ENCODE results near the gene RHOG.
"Not testable (repeated sequence)": the region's sequence is repeated elsewhere in the genome, so short reads cannot be mapped to it uniquely, and the experiment has no call there.

Gene RHOG

DNA sequence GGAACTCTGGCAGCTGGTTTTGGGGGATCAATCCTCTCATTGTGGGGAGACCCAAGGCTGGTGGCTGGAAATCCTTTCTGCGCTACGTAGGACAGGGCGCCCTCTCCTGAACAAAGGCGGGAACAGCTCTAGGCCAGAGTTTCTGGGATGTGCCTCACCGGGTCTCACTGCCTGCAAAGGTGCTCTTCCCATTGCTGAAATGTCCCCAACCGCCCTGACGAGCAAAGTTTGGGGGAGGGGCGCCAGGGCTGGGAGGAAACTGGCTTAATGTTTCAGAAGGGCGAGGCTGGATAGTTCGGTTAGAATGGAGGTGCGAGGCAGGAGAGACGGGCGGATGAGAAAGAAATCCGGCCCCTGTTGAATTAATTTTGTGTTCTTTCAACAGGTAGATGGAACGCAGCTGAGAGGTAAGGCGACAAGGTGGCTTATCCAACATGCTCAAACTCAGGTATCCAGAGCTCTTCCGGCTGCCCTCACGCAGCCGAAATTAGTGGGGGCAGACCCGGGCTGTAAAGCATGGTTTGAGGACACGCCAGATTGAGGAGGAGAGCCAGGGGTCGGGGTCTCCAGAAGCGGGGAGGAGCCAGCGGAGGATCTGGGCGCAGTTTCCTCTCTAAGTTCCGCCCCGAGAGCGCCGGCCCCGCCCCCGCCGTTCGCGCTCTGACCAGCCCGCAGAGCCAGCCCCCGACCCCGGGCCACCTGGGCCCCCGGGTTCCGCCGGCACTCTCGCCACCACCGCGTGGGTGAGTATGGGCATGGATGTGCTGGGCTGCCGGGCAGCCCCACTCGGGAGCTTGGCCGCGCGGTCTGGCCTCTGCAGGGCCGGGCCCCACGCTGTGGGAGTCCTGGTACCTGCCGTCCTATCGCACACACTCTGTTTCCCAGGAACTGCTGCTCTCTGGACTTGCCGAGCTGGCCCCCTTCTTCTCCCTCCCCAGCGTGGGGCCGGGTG is 32.6 kb downstream of the RHOG start, which contains the start of gene PGAP2:
Gene PGAP2 (plus strand): TSS at position 652 of the 952 bp plus-strand sequence. CDS start 2,700 bp downstream, outside the sequence.
- peak; percentile 58 to 64 for DNase-seq

DNA sequence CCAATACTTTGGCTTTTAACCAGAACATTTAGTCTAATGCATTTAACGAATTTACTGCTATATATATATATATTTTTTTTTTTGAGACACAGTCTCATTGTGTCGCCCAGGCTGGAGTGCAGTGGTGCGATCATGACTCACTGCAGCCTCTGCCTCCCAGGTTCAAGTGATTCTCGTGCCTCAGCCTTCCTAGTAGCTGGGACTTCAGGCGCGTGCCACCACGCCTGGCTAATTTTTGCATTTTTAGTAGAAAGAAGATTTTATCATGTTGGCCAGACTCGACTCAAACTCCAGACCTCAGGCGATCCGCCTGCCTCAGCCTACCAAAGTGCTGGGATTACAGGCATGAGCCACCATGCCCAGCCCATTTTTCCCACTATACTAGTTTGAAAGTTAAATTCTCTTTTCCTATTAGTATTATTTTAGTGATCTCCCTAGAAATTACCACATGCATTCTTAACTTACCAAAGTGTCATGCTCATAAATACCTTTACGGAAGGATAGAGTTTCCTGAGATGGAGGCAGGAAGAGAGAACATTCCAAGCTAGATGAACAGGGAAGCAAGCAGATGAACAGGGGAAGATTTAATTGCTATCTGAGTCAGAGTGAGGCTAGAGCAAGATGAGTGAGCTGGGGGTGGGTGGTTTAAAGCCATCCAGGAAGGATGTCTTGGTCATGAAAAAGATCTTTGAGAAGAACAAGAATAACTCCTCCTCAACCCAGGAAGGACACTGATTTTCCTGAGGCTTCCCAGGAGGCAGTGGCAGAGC is 36.8 kb downstream of the RHOG start:
- no peak for DNase-seq

DNA sequence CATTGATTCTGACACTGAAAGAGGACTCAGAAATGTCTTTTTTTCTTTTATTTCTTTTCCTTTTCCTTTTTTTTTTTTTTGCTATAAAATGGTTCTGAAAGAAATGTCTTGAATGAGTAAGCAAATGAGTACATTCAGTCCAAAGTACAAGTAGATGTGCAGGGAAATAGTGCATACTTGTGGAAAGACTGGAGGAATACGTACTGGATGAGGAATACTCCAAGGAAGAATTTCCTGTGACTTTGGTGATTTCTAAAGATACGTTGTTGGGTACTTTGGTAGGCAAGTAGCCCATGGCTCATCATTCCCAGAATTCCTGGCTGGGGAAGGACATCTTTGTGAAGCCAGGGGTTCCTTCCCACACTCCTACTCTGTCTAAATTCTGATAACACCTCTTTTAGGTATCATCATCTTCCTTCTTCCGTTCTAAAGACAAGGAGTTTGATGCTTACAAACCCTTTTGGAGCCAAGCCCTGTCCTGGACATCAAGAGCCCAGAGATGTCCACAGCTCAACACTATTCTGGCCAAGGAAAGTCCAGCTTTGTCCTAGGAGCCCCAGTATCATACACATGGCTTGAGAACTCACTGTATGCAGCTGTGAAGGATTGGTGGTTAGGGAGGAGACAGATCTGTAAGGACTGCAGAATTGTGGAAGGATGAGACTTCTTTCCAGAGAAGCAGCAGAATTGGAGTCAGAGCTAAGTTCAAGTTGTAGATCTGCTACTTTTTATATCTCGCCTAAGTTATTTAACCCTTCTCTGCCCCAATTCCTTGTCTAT is 38.6 kb downstream of the RHOG start:
- DNase-seq, result no peak

DNA sequence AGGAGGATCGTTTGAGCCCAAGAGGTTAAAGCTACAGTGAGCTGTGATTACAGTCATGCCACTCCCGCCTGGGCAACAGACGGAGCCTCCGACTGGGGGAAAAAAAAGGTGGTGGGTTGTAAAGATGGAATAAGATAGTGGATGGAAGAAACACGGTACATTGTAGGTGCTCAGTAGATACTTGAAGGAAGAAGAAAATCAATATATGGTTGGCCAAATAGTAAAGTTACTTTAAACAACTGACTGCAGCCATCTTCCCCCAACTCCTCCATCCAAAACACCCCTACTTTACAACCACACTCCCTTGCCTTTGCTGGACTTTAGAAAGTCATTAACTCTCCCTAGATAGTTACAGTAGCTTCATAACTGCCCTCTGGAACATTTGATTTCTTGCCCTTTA is 40.9 kb downstream of the RHOG start:
- no peak for DNase-seq

DNA sequence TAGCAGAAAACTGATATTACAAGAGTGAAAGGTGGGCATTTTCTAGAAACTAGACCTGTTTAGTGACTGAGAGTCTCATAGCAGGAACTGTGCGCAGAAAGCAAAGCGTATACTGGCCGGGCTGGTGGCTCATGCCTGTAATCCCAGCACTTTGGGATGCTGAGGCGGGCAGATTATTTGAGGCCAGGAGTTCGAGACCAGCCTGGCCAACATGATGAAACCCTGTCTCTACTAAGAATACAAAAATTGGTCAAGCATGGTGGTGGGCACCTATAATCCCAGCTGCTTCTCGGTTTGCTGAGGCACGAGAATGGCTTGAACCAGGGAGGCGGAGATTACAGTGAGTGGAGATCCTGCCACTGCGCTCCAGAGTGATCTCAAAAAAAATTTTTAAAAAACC is 41.6 kb downstream of the RHOG start:
- DNase-seq, result no peak

DNA sequence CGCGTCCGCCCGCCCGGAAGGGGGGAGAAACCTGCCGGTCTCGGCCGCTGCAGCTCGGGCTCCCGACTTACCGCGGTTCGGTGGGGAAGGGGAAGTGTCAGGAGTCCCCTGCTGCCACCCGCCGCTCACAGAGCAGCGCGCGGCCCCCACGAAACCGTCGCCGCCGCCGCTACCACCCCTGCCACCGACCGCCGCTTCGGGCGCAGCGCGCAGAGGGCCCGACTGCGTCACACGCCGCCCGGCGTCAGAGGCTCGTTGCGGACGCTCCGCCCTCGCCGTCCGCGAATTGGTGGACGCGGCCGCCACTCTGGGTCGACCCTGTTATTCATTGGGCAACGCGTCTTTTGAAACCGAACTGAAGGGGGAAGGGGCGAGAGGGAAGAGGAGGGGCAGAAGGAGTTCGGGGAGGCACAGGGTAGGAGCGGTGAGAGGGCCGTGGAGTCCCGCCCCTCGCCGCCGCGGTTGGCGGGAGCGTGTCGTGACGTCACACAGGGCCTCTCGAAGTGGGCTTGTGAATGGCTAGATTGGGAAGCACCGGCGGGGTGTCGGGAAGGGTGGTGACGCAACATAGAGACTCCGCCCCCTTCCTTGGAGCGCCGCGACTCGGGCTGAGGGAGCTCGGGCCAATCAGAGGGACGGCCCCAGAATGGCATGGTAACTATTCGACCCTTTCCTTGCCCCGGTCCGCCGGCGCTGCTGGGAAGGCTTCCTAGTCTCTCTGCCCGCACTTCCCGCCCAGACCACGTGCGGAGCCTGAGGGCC is 43.2 kb downstream of the RHOG start, which contains the start of gene NUP98:
Gene NUP98 (minus strand): TSS at position 226 of the 762 bp plus-strand sequence. CDS start 15,437 bp downstream, outside the sequence.
- peak; percentile 97 for DNase-seq

DNA sequence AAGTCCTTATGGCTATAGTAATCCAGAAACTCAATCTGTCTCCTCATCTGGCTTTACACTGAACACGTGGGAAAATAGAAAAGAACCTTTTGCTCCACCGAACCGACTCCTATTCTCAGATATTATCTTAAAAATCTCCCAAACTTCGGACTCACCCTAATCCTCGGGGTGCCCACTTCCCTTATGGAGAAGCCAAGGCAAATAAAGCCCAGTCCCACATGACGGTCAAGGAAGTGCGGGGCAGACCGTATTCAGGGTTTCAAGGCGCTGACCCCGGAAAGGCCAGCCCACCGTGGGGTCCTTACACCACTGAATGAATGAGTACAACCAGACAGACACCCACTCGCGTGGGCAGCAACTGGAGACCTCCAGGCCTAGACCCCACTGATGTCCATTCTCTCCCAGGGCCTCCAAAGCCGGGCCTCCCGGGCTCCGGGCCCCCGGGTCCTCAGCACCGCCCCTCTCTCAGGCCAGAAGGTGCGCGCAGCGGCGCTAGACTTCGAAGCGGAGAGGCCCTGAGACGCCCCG is 43.9 kb downstream of the RHOG start:
- no peak for DNase-seq

DNA sequence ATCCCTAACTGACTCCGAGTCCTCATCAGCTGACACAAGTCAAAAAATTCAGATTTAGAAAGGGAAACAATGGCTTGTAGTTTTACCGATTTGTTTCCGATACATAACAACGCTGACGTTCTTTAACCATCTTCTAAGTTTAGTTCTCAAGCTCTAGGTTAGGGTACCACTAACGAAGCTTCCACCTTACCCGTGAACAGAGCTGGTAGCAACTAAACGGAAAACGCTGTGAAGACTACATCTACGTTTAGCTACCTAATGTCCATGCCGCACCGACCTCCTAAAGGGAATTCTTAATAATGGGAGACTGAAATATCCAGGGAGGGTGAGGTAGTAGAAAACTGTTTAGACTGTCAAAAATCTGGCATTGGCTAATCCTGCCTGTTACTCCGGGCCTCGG is 44.4 kb downstream of the RHOG start:
- DNase-seq, result no peak

DNA sequence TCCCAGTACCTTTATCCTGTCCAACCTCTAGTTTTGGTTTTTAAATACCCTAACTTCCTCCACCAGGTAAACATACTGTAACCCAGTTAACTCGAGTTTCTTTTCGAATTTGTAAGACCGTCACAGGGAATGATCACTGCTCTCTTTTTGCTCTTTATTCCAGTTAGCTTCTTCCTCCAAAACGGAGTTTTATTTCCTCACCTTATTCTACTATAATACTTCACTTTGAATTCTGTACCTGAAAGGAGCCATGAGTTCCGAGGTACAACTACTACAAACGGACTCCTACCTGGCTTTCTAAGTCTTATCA is 44.8 kb downstream of the RHOG start:
- DNase-seq, result no peak

DNA sequence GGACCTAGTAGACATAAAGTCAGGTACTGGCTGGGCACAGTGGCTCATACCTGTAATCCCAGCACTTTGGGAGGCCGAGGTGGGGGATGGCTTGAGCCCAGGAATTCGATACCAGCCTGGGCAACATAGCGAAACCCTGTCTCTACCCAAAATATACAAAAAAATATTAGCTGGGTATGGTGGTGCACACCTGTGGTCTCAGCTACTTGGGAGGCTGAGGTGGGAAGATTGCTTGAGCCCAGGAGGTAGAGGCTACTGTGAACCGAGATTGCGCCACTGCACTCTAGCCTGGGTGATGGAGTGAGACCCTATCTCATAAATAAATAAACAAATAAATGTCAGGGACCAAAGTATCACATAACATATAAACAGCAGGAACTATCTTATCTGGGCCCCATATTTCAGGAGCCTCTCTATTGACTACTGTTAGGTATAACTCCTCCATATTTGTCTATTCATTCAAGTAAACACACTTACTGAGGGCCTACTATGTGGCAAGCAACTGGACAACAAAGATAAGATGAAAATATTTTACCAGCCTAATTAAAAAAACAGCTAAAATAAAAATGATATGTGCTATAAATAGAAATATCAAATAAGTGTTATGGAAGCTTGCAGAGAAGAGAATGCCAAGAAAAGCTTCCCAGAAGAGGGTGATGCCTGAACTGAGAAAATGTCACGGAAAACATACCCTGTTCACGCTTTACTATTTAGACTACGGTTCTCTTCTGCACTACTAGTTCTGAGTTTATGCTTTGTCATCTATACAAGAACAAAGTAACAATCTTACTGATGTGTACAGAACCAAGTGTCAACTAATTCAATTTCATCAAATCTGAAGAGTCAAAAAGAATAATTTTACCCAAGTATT is 45.4 kb downstream of the RHOG start:
- DNase-seq, result no peak

DNA sequence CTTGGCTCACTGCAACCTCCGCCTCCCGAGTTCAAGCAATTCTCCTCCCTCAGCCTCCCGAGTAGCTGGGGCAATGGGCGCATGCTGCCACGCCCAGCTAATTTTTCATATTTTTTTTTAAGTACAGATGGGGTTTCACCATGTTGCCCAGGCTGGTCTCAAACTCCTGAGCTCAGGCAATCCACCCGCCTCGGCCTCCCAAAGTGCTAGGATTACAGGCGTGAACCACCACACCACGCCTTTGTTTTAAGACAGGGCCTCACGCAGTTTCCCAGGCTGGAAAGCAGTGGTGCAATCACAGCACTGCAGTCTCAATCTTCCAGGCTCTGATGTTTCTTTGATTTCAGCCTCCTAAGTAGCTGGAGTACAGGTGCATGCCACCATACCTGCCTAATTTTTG is 46.4 kb downstream of the RHOG start:
- DNase-seq, result not testable (repeated sequence)

DNA sequence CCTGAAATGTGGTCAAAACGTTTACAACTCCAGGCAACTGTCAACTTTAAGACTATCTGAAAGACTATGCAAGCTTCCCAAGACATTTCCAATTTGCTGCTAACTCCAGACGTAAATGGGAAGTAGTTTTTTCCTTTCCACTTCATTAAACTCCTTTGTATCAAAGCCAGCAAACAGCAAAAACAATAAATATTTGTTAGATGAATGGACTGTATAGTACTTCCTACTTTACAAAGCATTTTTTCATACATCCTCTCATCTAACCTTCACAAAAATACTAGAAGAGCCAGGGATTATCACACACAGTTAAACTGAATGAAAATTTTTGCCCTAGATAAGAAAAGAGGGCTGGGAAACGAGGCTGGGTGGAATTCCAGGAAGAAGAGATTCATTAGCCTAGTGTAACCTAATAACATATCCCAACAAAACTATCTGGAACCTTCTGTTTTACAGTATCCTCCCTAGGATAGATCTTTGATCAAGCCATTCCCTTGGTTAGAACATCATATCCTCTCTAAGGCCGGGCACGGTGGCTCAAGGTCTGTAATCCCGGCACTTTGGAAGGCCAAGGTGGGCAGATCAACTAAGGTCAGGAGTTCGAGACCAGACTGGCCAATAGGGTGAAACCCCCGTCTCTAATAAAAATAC is 53.9 kb downstream of the RHOG start:
- no peak for DNase-seq

DNA sequence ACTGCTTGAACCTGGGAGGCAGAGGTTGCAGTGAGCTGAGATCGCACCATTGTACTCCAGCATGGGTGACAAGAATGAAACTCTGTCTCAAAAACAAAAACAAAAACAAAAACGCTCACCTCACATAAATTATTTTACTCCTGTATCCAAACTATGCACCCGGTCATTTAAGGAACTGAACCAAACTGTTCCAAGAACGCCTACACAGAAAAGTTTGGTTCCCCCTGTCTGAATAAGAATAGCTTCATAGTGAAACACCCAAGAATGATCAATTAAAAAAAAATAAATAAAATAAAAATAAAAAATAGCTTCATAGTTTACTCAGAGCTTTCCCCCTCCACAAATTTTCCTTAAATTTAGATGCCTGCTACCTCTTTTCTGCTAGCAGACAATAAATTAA is 57.1 kb downstream of the RHOG start:
- no peak for DNase-seq

DNA sequence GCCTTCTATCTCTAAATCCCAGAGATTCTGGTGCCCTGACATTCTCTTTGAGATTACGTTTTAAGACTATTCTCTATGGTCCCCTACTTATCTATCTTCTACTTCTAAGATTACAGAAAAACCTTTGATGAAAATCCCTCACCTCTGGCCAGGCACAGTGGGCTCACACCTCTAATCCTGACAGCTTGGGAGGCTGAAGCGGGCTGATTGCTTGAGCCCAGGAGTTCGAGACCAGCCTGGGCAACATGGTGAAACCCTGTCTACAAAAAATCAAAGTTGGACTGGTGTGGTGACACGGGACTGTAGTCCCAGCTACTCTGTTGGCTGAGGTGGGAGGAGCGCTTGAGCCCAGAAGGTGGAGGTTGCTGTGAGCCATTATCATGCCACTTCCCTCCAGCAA is 57.8 kb downstream of the RHOG start:
- no peak for DNase-seq

DNA sequence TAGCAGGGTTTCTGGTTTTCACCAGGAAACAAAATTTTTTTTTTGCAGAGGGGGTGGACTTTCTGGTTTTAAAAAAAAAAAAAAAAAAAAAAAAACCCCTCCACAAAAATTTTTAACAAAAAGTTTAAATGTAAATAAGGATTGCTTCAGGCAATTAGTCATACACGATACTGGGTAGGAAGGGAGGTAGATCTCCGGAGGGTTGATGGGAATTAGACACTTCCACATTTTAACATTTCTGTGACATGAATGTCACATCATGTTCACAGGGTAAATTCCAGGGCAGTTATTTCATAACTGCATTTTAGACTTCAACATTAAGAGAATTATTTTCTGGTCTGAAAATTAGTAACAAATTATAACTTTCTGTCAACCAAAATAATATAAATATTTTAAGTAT is 59.3 kb downstream of the RHOG start:
- peak; percentile 76 to 78 for DNase-seq

All from AML-193 (cell line).